Activated CD4-positive, alpha-beta T cell treated with anti-CD3 and anti-CD28 coated beads for 24 hours (primary cell): ENCODE results near the gene C1QTNF9.
"Not testable (repeated sequence)": the region's sequence is repeated elsewhere in the genome, so short reads cannot be mapped to it uniquely, and the experiment has no call there.

ENCODE experiments used
- DNase-seq, 2 donors: peaks; one replicate each; pipeline ENCODE4 v3.0.0-alpha.2; 2020; ENCODE audit warnings: low read depth in 2 of 2

C1QTNF9 gene

GRCh38 chr13:24321416-24321815, 12.0 kb downstream of the C1QTNF9 start:
- DNase-seq, result not testable (repeated sequence)

DNA sequence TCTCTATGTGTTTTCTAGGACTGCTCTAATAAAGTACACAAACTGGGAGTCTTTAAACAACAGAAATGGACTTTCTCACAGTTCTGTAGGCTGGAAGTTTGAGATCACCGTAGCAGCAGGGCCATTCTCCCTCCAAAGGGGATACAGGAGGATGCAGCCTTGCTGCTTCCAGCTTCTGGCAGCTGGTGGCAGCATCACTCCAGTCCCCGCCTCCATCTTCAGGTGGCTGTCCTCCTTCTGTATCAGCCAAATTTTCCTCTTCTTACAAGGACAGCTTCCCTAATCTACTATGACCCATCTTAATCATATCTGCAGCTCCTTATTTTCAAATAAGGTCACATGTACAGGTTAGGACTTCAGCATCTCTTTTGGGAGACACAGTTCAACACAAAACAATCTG, 13.1 kb downstream of the C1QTNF9 start:
- DNase-seq, result not testable (repeated sequence)

DNA sequence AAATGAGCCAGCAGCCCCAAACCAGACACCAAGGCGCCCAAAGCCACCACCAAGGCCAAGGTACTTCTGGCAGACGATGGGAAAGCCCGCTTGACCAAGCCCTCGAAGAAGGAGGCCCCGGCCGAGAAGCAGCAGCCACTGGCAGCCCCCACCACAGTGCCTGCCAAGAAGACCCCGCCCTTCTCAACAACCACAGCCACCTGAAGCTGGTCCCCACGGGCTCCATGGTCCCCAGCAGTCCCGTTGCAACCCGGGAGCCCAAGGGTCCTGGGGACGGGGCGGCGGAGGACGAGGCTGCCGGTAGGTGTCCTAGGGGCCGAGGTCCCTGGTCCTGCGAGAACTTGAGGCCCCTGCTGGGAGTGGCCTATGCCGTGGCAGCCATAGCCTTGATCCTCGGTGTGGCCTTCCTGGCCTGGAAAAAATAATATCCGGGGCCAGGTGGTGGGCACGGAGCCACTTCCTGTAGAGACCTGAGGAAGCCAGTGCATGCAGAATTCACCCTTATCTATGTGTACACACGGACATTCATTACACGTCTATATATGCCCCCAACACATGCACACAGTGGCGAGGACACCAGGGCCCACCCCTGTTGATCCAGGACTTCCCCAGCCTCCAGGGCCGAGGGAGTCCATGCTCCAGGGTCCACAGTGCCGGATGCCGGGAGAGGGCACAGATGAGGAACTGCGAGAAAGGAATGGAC, 13.8 kb downstream of the C1QTNF9 start:
- no peak for DNase-seq

DNA sequence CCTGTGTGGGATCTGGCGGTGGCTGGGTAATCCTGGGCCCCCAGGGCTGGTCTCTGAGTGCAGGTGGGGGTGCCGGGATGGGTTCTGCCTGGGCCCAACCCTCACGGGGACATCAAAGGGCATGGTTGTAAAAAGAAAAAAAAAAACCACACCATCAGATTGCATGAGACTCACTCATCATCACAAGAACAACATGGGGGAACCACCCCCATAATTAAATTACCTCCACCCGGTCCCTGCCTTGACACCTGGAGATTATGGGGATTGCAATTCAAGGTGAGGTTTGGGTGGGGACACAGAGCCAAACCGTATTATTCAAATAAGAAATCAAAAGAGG, 14.3 kb downstream of the C1QTNF9 start:
- DNase-seq, result no peak

DNA sequence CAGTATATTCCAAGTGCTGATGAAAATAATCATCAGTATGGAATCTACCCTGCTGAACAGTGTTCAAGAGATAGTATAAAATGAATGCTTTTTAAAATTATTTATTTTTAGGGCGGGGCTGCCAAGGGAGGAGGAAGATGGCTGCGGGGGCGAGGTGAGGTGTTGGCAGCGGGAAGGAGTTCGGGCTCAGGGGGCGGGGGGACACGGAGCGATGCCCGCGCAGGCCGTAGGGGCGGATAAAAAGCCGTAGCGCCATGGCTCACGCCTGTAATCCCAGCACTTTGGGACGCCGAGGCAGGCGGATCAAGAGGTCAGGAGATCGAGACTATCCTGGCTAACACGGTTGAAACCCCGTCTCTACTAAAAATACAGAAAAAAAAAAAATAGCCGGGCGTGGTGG, 18.2 kb downstream of the C1QTNF9 start:
- DNase-seq, result not testable (repeated sequence)

DNA sequence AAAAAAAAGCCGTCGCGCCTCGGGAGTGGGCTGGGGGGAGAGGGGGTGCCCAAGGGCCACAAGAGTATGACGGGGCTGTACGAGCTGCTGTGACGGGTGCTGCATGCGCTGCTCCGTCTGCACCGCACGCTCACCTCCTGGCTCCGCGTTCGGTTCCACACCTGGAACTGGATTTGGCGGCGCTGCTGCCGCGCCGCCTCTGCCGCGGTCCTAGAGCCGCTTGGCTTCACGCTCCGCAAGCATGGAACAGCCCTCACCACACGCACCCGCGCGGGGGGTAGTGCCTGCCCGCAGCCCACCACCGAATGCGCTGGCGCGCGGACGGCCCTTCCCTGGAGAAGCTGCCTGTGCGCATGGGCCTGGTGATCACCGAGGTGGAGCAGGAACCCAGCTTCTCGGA, 18.8 kb downstream of the C1QTNF9 start:
- no peak for DNase-seq

GRCh38 chr13:24338721-24339120, 29.3 kb downstream of the C1QTNF9 start:
- no peak for DNase-seq

DNA sequence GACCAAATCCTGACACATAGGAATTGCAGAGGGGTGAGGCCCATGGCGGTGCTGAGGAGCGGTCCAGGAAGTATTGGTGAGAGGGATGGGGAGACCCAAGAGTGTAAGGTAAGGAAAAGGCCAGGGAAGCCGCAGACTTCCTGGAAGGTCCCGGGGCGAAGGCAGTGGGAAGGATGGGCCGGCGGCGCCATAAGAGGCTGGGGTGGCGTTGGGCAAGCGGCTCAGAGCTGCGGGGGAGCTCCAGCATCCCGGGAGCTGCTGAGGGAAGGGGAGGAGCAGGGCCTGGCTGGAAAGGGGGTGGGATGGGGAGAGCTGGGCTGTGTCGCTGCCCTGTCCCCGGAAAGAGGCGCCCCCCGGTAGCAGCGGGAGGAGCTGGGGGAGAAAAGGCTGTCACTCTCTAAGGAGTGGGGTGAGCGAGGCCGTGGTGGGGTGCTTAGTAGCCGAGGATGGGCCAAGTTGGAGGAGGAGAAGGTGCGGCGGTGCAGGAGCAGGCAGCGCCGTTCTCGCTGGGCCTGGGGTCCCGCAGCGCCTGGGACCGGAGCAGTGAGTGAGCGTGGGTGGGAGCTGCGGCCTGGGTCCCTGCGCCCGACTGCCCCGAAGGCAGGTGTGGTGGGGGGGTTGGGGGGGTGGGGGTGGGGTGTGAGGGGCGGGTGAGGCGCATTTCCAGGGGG, 30.7 kb downstream of the C1QTNF9 start:
- no peak for DNase-seq

DNA sequence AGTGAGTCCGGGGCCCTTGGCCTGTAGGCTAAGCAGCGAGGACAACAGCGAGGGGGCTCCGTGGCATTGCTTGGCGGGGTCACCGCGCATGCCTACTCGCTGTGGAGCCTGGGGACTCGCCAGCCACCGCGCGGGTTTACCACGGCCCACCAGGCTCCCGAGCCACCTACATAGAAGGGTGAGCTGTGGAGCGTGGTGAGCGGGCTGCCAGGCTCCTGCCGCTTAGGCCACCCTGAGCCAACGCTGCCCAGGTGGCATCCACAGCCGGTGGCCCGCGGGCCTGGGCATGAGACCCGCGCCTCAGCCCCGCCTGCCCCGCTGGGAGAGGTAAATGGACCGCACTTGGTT, 31.2 kb downstream of the C1QTNF9 start:
- DNase-seq, result no peak

DNA sequence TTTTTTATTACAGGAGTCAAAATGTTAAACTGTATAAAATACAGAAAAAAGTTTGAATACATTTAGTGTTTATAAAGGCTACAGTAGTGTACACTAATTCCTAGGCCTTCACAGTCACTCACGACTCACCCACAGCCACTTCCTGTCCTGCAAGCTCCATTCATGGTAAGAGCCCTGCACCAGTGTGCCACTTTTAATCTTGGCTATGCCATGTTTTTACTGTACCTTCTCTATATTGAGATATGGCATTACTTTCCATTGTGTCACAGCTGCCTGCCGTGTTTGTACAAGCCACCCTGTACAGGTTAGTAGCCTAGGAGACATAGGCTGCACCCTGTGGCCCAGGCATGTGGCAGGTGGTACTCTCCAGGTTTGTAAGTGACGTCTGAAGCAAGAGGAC, 32.1 kb downstream of the C1QTNF9 start:
- no peak for DNase-seq

DNA sequence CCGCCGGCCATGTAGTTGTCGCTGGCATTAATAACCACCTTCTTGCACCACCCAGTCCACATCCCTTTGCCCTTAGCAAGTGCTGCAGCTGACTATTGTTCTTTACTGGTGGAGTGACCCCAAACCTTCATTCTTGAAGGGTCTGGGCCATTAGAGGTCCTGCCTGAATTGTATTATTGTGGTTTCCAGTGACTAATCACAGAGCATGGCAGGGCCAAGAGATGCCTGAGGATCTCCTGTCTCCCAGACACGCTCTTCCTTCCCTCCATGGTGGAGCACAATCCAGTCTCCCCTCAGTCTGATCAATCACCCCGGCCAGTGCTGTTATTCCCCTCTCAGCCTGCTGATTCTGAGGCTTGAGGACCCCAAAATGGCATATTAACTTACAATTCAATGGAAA, 39.0 kb downstream of the C1QTNF9 start:
- DNase-seq, result no peak

- no peak for DNase-seq
Observed at GRCh38 chr13:24348797-24349515, 39.6 kb downstream of the C1QTNF9 start.

DNA sequence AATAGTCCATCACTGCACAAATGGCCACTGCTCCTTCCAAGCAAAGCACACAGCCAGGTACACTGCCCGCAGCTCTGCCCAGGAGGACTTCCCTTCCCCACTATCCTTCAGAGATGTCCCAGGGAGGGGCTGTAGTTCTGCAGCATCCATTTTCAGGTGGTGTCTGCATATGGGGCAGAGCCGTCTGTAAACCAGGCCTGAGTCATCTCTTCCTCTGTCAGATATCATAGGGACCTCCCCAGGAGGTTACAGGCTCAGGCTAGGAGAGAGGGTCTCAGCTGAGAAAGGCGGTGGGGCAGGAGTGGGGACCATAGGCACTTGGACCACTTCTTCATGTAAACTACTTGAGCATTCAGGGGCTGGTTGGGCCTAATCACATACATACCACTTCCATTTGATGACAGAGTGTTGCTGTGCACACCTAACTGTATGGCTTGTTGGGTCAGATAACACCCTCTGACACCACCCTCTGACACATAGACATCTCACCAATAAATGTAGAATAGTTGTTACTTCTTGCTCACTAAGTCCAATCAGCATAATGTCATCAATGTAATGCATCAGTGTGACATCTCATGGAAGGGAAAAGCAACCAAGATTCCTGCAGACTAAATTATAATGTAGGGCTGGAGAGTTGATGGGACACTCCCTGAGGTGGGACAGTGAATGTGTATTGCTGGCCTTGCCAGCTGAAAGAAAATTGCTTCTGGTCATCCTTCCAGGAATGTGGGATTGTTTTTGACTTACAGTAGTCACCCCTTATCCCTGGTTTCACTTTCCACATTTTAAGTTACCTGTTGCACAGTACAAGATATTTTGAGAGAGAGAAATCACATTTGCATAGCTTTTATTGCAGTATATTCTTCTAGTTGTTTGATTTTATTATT, 40.6 kb downstream of the C1QTNF9 start:
- not testable (repeated sequence) for DNase-seq

DNA sequence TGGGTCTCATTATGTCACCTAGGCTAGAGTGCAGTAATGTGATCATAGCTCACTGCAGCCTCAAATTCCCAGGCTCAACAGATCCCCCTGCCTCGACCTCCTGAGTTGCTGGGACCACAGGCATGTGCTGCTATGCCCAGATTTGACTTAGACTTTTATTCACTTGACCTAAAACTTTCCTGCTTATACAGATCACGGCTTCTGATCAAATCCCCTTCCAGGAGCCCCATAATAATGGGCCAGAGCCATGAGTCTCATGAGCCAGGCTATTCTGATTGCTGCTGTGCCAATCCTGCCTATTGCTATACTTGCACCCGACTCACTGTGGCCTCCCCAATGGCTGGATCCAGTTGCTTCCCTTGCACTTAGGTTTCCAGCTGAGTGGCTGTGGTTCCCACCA, 42.0 kb downstream of the C1QTNF9 start:
- no peak for DNase-seq

GRCh38 chr13:24353736-24354135, 44.4 kb downstream of the C1QTNF9 start:
- DNase-seq, result no peak

DNA sequence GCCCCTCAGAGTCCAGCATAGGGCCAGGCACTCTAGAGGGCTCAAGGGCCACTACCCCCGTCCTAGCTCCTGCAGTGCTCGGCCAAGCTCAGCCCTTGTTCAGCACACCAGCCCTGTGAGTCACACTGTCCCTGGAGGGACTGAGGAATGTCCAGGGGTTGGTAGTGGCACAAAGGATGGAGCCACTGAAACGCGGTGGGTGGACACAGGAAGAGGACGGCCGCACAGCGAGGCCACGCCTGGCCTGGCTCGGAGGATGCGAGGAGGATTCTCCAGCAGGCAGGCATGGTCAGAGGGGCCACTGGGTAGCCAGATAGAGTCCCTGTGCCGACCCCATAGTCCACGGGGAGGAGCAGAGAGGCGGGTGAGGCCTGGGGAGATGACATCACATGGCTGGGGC, 45.7 kb downstream of the C1QTNF9 start:
- no peak for DNase-seq

DNA sequence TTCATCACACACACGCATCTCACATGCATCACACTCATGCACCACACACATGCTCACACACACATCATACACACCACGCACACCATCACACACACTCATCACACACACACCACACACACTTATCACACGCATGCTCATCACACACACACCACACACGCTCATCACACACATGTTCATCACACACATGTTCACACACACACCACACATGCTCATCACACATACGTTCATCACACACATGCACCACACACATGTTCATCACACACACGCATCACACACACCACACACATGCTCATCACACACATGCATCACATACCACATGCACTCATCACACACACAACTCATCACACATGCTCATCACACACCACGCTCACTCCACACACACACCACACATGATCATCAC, 46.9 kb downstream of the C1QTNF9 start:
- no peak for DNase-seq

- DNase-seq, result no peak
Observed at GRCh38 chr13:24356837-24357236, 47.5 kb downstream of the C1QTNF9 start.

DNA sequence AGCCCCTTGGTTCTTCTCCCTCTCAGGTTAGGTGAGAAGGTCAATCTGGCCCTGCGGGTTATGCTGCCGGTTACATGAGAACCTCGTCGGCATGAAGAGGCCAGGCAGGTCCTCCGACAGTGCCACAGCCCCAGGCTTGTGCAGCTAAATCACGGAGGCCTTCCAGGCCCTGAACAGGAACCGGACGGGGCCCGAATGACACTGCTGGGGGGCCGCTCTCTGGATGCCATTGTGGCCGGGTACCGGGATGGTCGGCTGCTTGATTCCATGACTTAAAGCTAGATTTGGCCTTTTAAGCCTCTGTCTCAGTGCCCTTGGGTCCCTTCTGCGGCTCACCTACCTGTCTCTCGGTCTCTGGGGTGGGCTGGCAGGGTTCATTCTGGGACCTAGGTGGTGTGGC, 48.4 kb downstream of the C1QTNF9 start:
- no peak for DNase-seq

- not testable (repeated sequence) for DNase-seq
Observed at GRCh38 chr13:24358836-24359235, 49.5 kb downstream of the C1QTNF9 start.

DNA sequence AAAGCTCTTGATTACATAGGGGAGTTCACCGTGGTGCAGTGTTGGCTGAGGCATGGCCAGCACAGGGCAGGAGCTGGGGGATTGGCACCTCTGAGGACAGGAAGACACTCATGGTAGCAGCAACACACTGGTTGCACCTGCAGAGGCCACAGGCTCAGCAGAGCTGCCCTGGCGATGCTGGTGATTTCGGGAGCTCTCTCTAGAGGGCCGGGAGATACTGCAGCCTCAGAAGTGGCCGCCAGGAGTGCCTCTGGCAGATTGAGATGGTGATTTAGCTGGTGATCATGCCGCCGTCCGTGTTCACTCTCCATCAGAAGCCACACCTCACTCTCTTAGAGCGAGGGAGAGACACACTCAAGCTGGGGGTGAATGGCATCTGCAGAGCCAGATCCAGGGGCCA, 49.9 kb downstream of the C1QTNF9 start:
- DNase-seq, result not testable (repeated sequence)

GRCh38 chr13:24360106-24360505, 50.7 kb downstream of the C1QTNF9 start:
- DNase-seq, result no peak
